Measurements from ENCODE around the gene CPLANE2. TPM values are rescaled to one million over a fixed set of nuclear protein-coding genes. Genes with fewer than 3 reads are reported as not detected.
"Not testable (repeated sequence)": the region's sequence is repeated elsewhere in the genome, so short reads cannot be mapped to it uniquely, and the experiment has no call there.

Gene CPLANE2
- total RNA-seq, 1 experiment from 2014 or later: 6.3 TPM

GRCh38 chr1:16246961-16247360 is 10.0 kb upstream of the CPLANE2 start:
- Histone ChIP-seq H3K56ac (ENCODE audit: insufficient read length, low read depth, low read length) (no peak overlapping the region), H3T11ph (ENCODE audit: low read length) (no peak overlapping the region), H4K91ac (ENCODE audit: insufficient read length, low read depth, low read length) (no peak overlapping the region), H3K18ac (ENCODE audit: insufficient read length, low read depth, low read length) (no peak overlapping the region), H2BK12ac (ENCODE audit: insufficient read length, low read depth, low read length) (no peak overlapping the region), H4K8ac (replicated peaks; ENCODE audit: insufficient read length, low read depth, low read length) (no peak overlapping the region), H3K79me1 (ENCODE audit: insufficient read depth, low read depth, low read length, poor library complexity, severe bottlenecking) (no peaks in the 10 kb centered on the region), H3K27ac (ENCODE audit: insufficient read length, low read depth, low read length) (no peak overlapping the region), H2AFZ (ENCODE audit: low read length) (no peak overlapping the region), H2AK5ac (ENCODE audit: insufficient read length, low read length) (no peak overlapping the region), H3K79me2 (ENCODE audit: insufficient read depth, low read length) (no peaks in the 10 kb centered on the region), H2BK5ac (ENCODE audit: insufficient read length, low read length) (no peak overlapping the region), H2BK15ac (ENCODE audit: low read depth, low read length) (no peak overlapping the region), H3K14ac (ENCODE audit: insufficient read depth, low read length) (no peak overlapping the region), H4K20me1 (ENCODE audit: control insufficient read depth, insufficient read depth, insufficient read length) (no peaks in the 10 kb centered on the region), H3K27me3 (ENCODE audit: insufficient read depth, low read length) (no peaks in the 10 kb centered on the region), H2BK20ac (ENCODE audit: low read depth, low read length, poor library complexity, severe bottlenecking) (no peak overlapping the region), H3K9ac (ENCODE audit: extremely low read depth, insufficient read length, low read length) (no peak overlapping the region), H3K4me1 (ENCODE audit: insufficient read depth, low read length) (no peaks in the 10 kb centered on the region), H3K23ac (ENCODE audit: insufficient read length, low read depth, low read length) (no peak overlapping the region), H3K4ac (ENCODE audit: low read depth, low read length) (no peak overlapping the region), H4K5ac (ENCODE audit: insufficient read length, low read depth, low read length) (no peak overlapping the region), H3K4me2 (ENCODE audit: insufficient read depth, insufficient read length, low read length) (no peak overlapping the region), H3K9me3 (ENCODE audit: control insufficient read depth, low read depth, low read length) (no peaks in the 10 kb centered on the region), H2BK120ac (ENCODE audit: low read depth, low read length, poor library complexity, severe bottlenecking) (no peak overlapping the region), H3K23me2 (ENCODE audit: insufficient read length, low read depth, low read length, poor library complexity, severe bottlenecking) (no peaks in the 10 kb centered on the region)
- TF ChIP-seq, protein P1, sequence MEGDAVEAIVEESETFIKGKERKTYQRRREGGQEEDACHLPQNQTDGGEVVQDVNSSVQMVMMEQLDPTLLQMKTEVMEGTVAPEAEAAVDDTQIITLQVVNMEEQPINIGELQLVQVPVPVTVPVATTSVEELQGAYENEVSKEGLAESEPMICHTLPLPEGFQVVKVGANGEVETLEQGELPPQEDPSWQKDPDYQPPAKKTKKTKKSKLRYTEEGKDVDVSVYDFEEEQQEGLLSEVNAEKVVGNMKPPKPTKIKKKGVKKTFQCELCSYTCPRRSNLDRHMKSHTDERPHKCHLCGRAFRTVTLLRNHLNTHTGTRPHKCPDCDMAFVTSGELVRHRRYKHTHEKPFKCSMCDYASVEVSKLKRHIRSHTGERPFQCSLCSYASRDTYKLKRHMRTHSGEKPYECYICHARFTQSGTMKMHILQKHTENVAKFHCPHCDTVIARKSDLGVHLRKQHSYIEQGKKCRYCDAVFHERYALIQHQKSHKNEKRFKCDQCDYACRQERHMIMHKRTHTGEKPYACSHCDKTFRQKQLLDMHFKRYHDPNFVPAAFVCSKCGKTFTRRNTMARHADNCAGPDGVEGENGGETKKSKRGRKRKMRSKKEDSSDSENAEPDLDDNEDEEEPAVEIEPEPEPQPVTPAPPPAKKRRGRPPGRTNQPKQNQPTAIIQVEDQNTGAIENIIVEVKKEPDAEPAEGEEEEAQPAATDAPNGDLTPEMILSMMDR (conservative IDR thresholded peaks at IDR 0.05): no peak
- H3K36me3 Mint-ChIP-seq (ENCODE audit: insufficient read depth in 1 of 3, low read depth in 3 of 3): peaks cover 2 to 22% (median 9%) of the 10 kb centered on the region in 3 experiments; a peak in 6 of 7 replicates
- WGBS (ENCODE audit: extremely low coverage, insufficient read length, low lambda C conversion rate): no CpG with 5 or more reads among the region's 5 CpGs
- no peak overlapping the region for H3K4me3 Mint-ChIP-seq
- H3K4me1 Mint-ChIP-seq: peaks cover 3 to 4% of the 10 kb centered on the region in 2 experiments
- H3K27me3 Mint-ChIP-seq (ENCODE audit: low read depth): no peaks in the 10 kb centered on the region
- DNase-seq: no peak
- no peaks in the 10 kb centered on the region for H3K9me3 Mint-ChIP-seq
- no peak overlapping the region for H3K27ac Mint-ChIP-seq

DNA sequence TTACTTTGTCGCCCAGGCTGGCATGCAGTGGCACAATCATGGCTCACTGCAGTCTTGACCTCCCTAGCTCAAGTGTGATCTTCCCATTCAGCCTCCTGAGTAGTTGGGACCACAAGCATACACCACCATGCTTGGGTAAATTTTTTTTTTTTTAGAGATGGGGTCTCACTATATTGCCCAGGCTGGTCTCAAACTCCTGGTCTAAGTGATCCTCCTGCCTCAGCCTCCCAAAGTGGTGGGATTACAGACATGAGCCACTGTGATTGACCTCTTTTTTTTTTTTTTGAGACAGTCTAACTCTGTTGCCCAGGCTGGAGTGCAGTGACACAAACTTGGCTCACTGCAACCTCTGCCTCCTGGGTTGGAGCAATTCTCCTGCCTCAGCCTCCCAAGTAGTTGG is 9.3 kb upstream of the CPLANE2 start:
- H4K5ac ChIP-seq (ENCODE audit: insufficient read length, low read depth, low read length); H3K9ac ChIP-seq (ENCODE audit: extremely low read depth, insufficient read length, low read length); DNase-seq; H3K79me2 ChIP-seq (ENCODE audit: insufficient read depth, low read length); H3K79me1 ChIP-seq (ENCODE audit: insufficient read depth, low read depth, low read length, poor library complexity, severe bottlenecking); H3K23me2 ChIP-seq (ENCODE audit: insufficient read length, low read depth, low read length, poor library complexity, severe bottlenecking); H4K20me1 ChIP-seq (ENCODE audit: control insufficient read depth, insufficient read depth, insufficient read length); H3K4me1 Mint-ChIP-seq; H2BK15ac ChIP-seq (ENCODE audit: low read depth, low read length); H3K27me3 Mint-ChIP-seq (ENCODE audit: low read depth); H3K56ac ChIP-seq (ENCODE audit: insufficient read length, low read depth, low read length); H3T11ph ChIP-seq (ENCODE audit: low read length); H4K8ac ChIP-seq (replicated peaks; ENCODE audit: insufficient read length, low read depth, low read length); H3K9me3 ChIP-seq (ENCODE audit: control insufficient read depth, low read depth, low read length); H4K91ac ChIP-seq (ENCODE audit: insufficient read length, low read depth, low read length); H2AFZ ChIP-seq (ENCODE audit: low read length); H3K18ac ChIP-seq (ENCODE audit: insufficient read length, low read depth, low read length); H3K4me2 ChIP-seq (ENCODE audit: insufficient read depth, insufficient read length, low read length); H3K9me3 Mint-ChIP-seq; H3K27me3 ChIP-seq (ENCODE audit: insufficient read depth, low read length); H3K4me1 ChIP-seq (ENCODE audit: insufficient read depth, low read length); H3K27ac ChIP-seq (ENCODE audit: insufficient read length, low read depth, low read length); H3K4me3 Mint-ChIP-seq; H2BK20ac ChIP-seq (ENCODE audit: low read depth, low read length, poor library complexity, severe bottlenecking); H2BK5ac ChIP-seq (ENCODE audit: insufficient read length, low read length); H2BK120ac ChIP-seq (ENCODE audit: low read depth, low read length, poor library complexity, severe bottlenecking); H2BK12ac ChIP-seq (ENCODE audit: insufficient read length, low read depth, low read length); H3K23ac ChIP-seq (ENCODE audit: insufficient read length, low read depth, low read length); H3K14ac ChIP-seq (ENCODE audit: insufficient read depth, low read length); H3K4ac ChIP-seq (ENCODE audit: low read depth, low read length); H2AK5ac ChIP-seq (ENCODE audit: insufficient read length, low read length): not testable (repeated sequence)
- WGBS (ENCODE audit: extremely low coverage, insufficient read length, low lambda C conversion rate): no CpG with 5 or more reads among the region's 1 CpG
- Mint-ChIP-seq H3K36me3 (ENCODE audit: insufficient read depth in 1 of 3, low read depth in 3 of 3) (peaks cover 0 to 15% (median 4%) of the 10 kb centered on the region in 3 experiments; a peak in 2 of 7 replicates), H3K27ac (0 out of 7 replicates have a peak overlapping the region, but pooled peaks of 1 of the 3 experiments have one; percentile 86)

Measured in H9 (cell line).